ENCODE measurements around the gene SLC39A3.

The SLC39A3 gene

GRCh38 chr19:2774083-2774679, 34.4 kb upstream of the SLC39A3 start:
- no peak for DNase-seq (ENCODE audit: extremely low read depth, low read depth)
- TF ChIP-seq CTCF (IDR thresholded peaks at IDR 0.05; ENCODE audit: low read depth, low read length): no peak

- DNase-seq (ENCODE audit: extremely low read depth, low read depth): no peak
- TF ChIP-seq CTCF (IDR thresholded peaks at IDR 0.05; ENCODE audit: low read depth, low read length): no peak
Measured at GRCh38 chr19:2771786-2772674, 32.2 kb upstream of the SLC39A3 start.

- TF ChIP-seq CTCF (IDR thresholded peaks at IDR 0.05; ENCODE audit: low read depth, low read length): no peak
- no peak for DNase-seq (ENCODE audit: extremely low read depth, low read depth)
Measured at GRCh38 chr19:2770055-2771013, 30.5 kb upstream of the SLC39A3 start.

GRCh38 chr19:2769218-2769617, 29.4 kb upstream of the SLC39A3 start:
- TF ChIP-seq CTCF (IDR thresholded peaks at IDR 0.05; ENCODE audit: low read depth, low read length): no peak
- no peak for DNase-seq (ENCODE audit: extremely low read depth, low read depth)

GRCh38 chr19:2768365-2769132, 28.7 kb upstream of the SLC39A3 start:
- TF ChIP-seq CTCF (IDR thresholded peaks at IDR 0.05; ENCODE audit: low read depth, low read length): no peak
- DNase-seq (ENCODE audit: extremely low read depth, low read depth): no peak

GRCh38 chr19:2767688-2768087, 27.9 kb upstream of the SLC39A3 start:
- DNase-seq (ENCODE audit: extremely low read depth, low read depth): no peak
- no peak for TF ChIP-seq CTCF (IDR thresholded peaks at IDR 0.05; ENCODE audit: low read depth, low read length)
